Activated naive CD8-positive, alpha-beta T cell (primary cell): Measurements from ENCODE around the gene MDH2.
A peak's percentile ranks its signal among the peaks of the same experiment; 100 is the strongest.
"Not testable (repeated sequence)": the region's sequence is repeated elsewhere in the genome, so short reads cannot be mapped to it uniquely, and the experiment has no call there.

Source experiments
- H3K27ac Mint-ChIP-seq: one replicate; pipeline ENCODE4 v1.8.0; 2021; ENCODE audit warnings: mixed read lengths
- H3K27me3 Mint-ChIP-seq: one replicate; pipeline ENCODE4 v1.8.0; 2021; ENCODE audit warnings: mixed read lengths
- H3K36me3 Mint-ChIP-seq: one replicate; pipeline ENCODE4 v1.8.0; 2021; ENCODE audit warnings: mixed read lengths
- H3K4me1 Mint-ChIP-seq: one replicate; pipeline ENCODE4 v1.8.0; 2021; ENCODE audit warnings: low read depth, mixed read lengths
- H3K4me3 Mint-ChIP-seq: one replicate; pipeline ENCODE4 v1.8.0; 2021; ENCODE audit warnings: mild to moderate bottlenecking, mixed read lengths
- H3K9me3 Mint-ChIP-seq: one replicate; pipeline ENCODE4 v1.8.0; 2021; ENCODE audit warnings: low read depth, mixed read lengths

Gene MDH2, protein sequence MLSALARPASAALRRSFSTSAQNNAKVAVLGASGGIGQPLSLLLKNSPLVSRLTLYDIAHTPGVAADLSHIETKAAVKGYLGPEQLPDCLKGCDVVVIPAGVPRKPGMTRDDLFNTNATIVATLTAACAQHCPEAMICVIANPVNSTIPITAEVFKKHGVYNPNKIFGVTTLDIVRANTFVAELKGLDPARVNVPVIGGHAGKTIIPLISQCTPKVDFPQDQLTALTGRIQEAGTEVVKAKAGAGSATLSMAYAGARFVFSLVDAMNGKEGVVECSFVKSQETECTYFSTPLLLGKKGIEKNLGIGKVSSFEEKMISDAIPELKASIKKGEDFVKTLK

DNA sequence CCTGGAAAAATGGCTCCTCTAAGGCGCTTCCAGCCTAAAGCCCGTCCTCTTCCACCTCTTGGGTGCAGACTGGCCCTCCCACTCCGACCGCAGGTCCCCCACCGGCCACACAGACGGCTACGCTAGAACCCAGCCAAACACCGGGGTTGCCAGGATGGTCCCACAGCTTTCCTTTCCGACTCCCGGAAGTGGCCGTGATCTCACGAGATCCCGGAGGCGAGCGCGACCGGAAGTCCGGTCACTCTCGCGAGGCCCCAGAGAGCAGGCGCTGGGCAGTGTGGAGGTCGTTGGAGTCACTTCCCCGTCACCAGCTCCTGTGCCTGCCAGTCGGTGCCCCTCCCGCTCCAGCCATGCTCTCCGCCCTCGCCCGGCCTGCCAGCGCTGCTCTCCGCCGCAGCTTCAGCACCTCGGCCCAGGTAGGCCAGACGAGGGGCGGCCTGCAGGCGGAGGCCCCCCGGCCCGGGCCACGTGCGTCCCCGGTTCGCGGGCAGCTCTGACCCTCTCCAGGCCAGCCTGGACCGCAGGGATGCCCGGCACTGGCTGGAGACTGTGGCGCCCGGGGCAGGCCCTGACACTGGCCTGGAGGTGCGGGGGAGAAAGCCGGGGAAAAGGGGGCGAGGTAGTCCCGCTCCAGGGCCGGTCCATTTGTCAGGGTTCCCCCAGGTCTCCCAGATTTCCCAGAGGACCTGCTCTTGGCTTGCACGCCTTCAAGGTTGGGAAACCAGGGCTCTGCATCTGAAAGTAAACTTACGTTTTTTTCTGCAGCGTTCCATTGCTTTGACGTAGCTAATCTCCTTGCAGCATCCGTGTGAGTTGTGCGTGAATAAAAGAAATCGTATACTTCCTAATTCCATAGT is at the start of gene MDH2, which contains the start of gene STYXL1:
Gene MDH2 (plus strand): TSS at position 296 of the 857 bp plus-strand sequence. CDS start 55 bp downstream, at position 351.
Gene STYXL1 (minus strand): TSS at position 190 of the 857 bp plus-strand sequence. CDS start 17,477 bp downstream, outside the sequence.
- Mint-ChIP-seq H3K4me1 (peaks cover 50% of the 10 kb centered on the region), H3K36me3 (peaks cover 15% of the 10 kb centered on the region), H3K27me3 (no peaks in the 10 kb centered on the region), H3K27ac (peak within 1 kb of the TSS; percentile 98), H3K4me3 (peak within 1 kb of the TSS; percentile 99), H3K9me3 (no peaks in the 10 kb centered on the region)

DNA sequence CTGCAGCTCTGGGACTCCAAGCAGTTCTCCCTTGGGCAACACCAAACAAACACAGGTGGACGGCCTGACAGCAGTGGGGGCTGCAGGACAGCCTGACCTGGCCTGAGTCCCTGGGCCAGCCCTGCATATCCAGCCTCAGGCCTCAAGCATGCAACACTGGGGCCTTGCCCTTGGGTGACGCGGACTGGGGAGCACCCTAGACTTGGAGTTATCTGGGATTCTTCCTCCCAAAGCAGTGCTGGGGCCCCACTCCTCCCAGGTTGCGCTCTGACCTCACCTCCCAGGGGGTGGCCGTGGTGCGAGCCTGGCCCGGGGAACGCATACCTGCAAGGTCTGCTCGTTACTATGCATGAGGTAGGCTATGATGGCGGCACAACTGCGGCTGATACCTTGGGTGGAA is 47.3 kb upstream of the MDH2 start:
- H3K9me3 Mint-ChIP-seq: no peaks in the 10 kb centered on the region
- H3K27me3 Mint-ChIP-seq: no peaks in the 10 kb centered on the region
- no peak overlapping the region for H3K27ac Mint-ChIP-seq
- no peak overlapping the region for H3K4me3 Mint-ChIP-seq
- peaks cover 11% of the 10 kb centered on the region for H3K4me1 Mint-ChIP-seq
- peaks cover 10% of the 10 kb centered on the region for H3K36me3 Mint-ChIP-seq

DNA sequence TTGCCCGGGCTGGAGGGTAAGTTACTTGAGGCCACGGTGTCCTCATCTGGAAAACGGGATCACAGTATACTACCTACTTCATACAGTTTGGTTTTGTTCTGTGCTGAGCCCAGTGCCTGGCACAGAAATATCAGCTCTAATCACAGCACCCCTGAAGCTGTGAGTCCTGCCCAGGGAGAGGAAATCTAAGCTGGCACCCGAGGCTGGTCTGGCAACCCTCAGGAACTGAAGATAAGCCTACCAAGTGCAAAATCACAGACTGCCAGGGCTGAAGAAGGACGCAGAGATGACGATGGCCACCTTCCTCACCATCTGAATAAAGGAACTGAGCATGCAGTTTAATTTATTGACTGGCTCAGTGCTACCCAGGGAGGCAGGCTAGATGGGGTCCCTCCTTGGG is 45.8 kb upstream of the MDH2 start:
- Mint-ChIP-seq H3K36me3 (peaks cover 5% of the 10 kb centered on the region), H3K4me3 (no peak overlapping the region), H3K4me1 (peaks cover 6% of the 10 kb centered on the region), H3K27ac (no peak overlapping the region), H3K27me3 (no peaks in the 10 kb centered on the region), H3K9me3 (no peaks in the 10 kb centered on the region)

DNA sequence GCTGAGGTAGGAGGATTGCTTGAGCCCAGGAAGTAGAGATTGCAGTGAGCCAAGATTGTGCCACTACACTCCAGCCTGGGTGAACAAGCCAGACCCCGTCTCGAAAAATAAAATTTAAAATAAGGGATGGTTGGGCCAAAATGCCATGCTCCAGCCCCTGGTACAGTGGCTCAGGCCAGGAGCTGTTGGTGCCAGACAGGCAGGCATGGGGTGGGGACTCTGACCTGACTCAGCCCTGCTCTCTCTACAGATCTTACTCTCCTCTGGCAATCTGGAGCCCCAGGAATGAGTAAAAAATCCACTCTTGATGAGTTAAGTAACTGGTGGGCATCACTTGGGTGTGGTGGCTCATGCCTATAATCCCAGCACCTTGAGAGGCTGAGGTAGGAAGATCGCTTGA is 45.1 kb upstream of the MDH2 start:
- Mint-ChIP-seq H3K27ac (no peak overlapping the region), H3K27me3 (no peaks in the 10 kb centered on the region), H3K9me3 (no peaks in the 10 kb centered on the region), H3K36me3 (peaks cover 5% of the 10 kb centered on the region), H3K4me3 (no peak overlapping the region), H3K4me1 (peaks cover 2% of the 10 kb centered on the region)

DNA sequence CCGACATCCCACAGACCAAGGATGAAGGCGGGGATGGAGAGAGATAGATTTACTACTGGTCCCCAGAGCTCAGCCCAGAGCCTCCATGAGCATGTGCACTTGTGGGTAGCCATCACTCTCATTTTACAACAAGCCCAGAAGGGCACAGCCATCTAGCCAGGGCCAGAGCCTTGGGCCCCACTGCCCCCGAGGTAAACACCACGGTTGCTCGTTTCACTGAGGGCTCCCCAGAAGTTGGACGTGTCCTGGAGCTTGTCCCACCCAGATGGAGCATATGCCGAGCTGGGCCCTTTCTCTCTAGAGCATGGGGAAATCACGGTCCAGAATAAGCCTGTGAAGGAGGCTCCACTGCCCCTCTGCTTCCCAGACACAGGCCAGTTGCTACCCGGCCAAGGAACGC is 44.6 kb upstream of the MDH2 start:
- Mint-ChIP-seq H3K27me3 (no peaks in the 10 kb centered on the region), H3K27ac (no peak overlapping the region), H3K36me3 (peaks cover 5% of the 10 kb centered on the region), H3K4me3 (no peak overlapping the region), H3K9me3 (no peaks in the 10 kb centered on the region), H3K4me1 (peaks cover 5% of the 10 kb centered on the region)

DNA sequence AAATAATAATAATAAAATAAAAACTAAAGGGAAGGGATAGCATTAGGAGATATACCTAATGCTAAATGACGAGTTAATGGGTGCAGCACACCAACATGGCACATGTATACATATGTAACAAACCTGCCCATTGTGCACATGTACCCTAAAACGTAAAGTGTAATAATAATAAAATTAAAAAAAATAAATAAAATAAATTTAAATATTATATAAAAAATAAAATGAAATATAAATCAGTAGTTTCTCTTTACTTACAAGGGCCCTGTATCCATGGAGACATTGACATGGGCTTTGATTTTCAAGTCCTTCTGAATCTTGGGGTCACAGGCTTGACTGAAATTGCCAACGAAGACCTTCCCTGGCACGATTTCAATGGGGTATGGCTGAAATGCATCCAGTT is 42.9 kb upstream of the MDH2 start:
- peaks cover 21% of the 10 kb centered on the region for H3K4me1 Mint-ChIP-seq
- not testable (repeated sequence) for H3K4me3 Mint-ChIP-seq, H3K9me3 Mint-ChIP-seq, H3K27me3 Mint-ChIP-seq, H3K27ac Mint-ChIP-seq, H3K36me3 Mint-ChIP-seq

DNA sequence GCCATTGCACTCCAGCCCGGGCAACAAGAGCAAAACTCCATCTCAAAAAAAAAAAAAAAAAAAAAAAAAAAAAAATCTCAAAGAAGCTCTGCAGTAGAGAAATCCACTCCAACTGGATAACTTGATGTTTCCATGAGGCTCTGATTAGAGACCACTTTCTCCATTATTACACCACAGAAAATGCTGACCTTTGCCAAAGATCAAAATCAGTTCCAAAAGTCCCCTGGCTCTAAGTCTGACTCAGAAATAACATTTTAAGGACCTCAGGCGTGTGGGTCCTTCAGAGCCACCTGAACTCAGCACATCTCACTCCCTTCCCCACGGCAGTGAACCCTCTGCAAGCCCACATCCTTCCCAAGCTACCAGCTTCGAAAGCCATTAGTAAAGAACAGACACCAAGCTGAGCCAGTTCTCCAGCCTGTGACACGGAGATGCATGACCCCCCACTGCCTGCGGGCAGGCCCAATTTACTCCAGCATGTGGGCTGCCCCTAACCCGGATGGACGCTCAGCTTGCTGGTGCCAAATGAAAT is 39.7 kb upstream of the MDH2 start:
- peaks cover 33% of the 10 kb centered on the region for H3K4me1 Mint-ChIP-seq
- H3K4me3 Mint-ChIP-seq: peak overlapping the region; percentile 53
- H3K27me3 Mint-ChIP-seq: no peaks in the 10 kb centered on the region
- H3K9me3 Mint-ChIP-seq: no peaks in the 10 kb centered on the region
- H3K36me3 Mint-ChIP-seq: peaks cover 5% of the 10 kb centered on the region
- H3K27ac Mint-ChIP-seq: peak overlapping the region; percentile 71

DNA sequence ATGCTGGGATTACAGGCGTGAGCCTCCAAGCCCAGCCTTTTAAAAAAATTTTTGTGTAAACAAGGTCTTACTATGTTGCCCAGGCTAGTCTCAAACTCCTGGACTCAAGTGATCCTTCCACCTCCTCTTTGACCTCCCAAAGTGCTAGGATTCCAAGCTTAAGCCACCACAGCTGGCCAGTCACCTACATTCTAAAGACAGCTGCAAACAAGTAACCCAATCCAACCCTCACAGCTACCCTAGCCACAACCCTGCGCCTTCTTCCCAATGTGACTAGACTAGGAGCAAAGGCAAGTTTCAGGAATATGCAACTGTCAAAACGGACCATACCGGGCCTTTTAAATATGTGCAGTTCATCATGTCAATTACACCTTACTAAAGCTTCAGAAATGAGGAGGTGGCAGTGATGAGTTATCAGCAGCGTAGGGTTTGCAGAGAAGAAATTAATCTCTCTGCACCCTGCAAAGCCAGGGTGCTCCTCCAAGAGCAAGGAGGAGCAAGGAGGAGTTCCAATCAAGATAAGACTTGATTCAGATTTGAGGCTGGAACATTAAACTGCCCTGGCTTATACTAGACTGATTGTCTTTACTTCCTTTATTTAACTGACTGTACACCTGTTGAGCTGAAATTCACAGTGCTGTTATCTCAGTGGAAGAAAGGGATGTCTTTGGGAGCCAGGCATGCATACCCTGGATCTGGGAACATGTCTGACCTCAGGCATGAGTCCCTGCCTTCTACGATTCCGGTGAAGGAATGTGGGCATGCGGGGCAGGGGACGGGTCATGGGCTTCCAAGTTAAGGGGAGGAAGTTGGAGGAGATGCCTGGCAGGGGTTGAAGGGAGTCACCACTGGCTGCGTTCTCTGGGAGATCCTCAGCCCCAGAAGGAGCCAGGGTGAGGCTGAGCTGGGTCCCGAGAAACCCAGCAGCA is 38.0 kb upstream of the MDH2 start:
- H3K9me3 Mint-ChIP-seq: no peaks in the 10 kb centered on the region
- peaks cover 9% of the 10 kb centered on the region for H3K36me3 Mint-ChIP-seq
- peak overlapping the region; percentile 72 for H3K4me3 Mint-ChIP-seq
- peak overlapping the region; percentile 71 for H3K27ac Mint-ChIP-seq
- H3K27me3 Mint-ChIP-seq: peaks cover 3% of the 10 kb centered on the region
- peaks cover 33% of the 10 kb centered on the region for H3K4me1 Mint-ChIP-seq

DNA sequence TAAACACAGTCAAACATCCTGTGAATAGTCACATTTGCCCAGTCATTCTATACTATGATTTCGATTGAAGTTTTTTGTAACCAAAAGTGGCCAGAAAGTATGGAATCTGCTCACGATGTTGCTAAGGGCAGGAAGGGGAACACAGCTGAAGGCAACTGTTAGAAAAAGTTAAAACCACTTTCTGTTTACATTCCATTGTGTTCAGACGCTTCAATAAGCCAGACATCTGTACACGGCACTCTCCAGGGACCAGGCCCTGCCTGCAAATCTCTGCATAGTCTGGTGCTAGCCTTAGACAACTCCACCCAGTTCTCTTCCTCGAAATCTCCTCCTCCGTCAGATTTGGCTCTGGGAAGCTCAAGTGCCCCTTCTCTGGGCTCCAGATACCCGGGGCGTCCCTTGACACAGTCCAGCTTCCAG is 36.5 kb upstream of the MDH2 start:
- Mint-ChIP-seq H3K4me3 (no peak overlapping the region), H3K4me1 (peaks cover 33% of the 10 kb centered on the region), H3K27me3 (peaks cover 3% of the 10 kb centered on the region), H3K27ac (no peak overlapping the region), H3K36me3 (peaks cover 18% of the 10 kb centered on the region), H3K9me3 (no peaks in the 10 kb centered on the region)

DNA sequence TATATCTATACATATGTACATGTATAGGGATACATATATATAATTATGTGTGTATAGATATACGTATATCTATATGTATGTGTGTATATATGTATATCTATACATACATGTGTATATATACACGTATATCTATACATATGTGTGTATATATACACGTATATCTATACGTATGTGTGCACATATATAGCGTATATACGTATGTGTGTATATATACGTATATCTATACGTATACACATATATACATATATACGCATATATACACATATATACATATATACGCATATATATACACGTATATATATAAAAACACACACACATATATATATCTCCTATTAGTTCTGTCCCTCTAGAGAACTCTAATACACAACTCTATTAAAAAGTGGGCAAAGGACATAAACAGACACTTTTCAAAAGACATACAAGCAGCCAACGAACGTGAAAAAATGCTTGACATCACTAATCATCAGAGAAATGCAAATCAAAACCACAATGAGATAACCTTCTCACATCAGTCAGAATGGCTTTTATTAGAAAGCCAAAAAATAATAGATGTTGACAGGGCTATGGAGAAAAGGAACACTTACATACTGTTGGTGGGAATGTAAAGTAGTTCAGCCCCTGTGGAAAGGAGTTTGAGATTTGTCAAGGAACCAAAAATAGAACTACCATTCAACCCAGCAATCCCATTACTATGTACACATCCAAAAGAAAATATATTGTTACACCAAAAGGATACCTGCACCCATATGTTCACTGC is 31.5 kb upstream of the MDH2 start:
- Mint-ChIP-seq H3K4me3 (no peak overlapping the region), H3K4me1 (peaks cover 8% of the 10 kb centered on the region), H3K27me3 (peaks cover 3% of the 10 kb centered on the region), H3K27ac (no peak overlapping the region), H3K9me3 (no peaks in the 10 kb centered on the region), H3K36me3 (peaks cover 28% of the 10 kb centered on the region)

DNA sequence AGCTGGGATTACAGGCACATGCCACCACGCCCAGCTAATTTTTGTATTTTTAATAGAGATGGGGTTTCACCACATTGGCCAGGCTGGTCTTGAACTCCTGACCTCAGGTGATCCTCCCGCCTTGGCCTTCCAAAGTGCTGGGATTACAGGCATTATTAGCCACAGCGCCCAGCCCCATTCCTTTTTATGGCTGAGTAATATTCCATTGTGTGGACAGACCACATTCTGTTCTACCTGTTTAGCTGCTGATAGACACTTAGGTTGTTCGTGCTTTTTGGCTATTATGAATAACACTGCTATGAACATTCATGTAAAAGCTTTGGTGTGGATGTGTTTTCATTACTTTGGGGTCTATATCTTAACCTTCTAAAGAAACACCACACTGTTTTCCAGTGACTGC is 29.4 kb upstream of the MDH2 start:
- H3K27me3 Mint-ChIP-seq, H3K4me1 Mint-ChIP-seq, H3K9me3 Mint-ChIP-seq, H3K4me3 Mint-ChIP-seq, H3K27ac Mint-ChIP-seq: not testable (repeated sequence)
- H3K36me3 Mint-ChIP-seq: peaks cover 32% of the 10 kb centered on the region

DNA sequence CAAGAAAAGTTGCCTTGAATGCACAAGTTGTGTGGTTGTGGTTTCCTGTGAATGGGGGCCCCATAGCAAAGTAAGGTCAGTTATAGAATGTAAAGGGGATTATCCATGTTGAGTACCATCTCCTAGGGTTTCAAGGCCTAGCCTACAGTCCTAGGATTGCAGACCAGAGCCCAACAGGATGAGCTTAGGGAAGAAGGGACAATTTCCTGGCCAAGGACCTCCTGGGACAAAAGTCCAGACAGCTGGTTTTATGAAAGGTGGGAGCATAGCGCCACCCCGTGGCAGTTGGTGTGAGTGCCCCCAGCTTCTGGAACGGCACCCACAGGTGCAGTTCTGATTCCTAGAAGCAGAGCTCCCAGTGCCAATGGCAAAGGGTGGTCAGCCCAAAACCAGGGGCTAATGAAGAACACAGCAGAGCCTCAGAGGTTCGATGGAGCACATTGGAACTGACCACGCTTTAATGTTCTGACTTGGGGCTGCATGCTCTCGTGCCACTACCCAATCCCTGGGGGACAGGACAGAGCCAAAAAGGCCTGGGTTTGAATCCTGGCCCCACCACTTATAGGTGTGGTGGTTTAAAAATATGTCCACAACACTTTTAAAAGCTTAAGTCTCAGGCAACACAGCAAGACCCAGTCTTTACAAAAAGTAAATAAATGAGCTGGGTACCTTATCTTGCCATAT is 27.7 kb upstream of the MDH2 start:
- peaks cover 9% of the 10 kb centered on the region for H3K4me1 Mint-ChIP-seq
- H3K9me3 Mint-ChIP-seq: no peaks in the 10 kb centered on the region
- no peaks in the 10 kb centered on the region for H3K27me3 Mint-ChIP-seq
- peaks cover 30% of the 10 kb centered on the region for H3K36me3 Mint-ChIP-seq
- no peak overlapping the region for H3K27ac Mint-ChIP-seq
- H3K4me3 Mint-ChIP-seq: no peak overlapping the region

DNA sequence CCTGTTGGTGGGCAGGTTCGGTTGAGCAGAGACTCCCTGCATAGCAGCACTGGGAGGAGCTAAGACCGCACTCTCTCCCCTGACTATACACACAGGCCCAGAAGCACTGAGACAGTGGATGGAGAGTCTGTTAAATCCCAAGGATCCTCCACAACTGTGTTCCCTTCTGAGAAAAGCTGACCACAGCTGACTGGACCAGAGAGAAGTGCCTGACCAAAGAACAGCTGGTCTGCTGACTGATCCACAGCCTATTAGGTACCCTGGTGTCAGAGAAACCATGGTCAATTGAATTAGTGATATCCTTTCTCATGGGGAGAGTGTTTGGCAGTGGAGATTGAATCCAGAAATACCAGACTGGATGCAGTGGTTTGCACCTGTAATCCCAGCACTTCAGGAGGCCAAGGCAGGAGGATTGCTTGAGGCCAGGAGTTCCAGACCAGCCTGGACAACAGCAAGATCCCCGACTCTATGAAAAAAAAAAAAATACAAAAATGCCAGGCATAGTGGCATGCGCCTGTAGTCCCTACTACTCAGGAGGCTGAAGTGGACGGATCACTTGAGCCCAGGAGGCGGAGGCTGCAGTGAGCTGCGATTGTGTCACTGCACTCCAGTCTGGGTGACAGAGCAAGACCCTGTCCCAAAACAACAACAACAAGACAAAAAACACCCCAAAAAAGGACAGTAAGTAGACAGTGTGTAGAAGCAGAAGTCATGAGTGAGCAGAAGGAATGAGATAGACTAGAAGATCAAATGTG is 25.7 kb upstream of the MDH2 start:
- no peak overlapping the region for H3K4me3 Mint-ChIP-seq
- peaks cover 22% of the 10 kb centered on the region for H3K36me3 Mint-ChIP-seq
- H3K9me3 Mint-ChIP-seq: no peaks in the 10 kb centered on the region
- no peaks in the 10 kb centered on the region for H3K27me3 Mint-ChIP-seq
- no peak overlapping the region for H3K27ac Mint-ChIP-seq
- H3K4me1 Mint-ChIP-seq: peaks cover 9% of the 10 kb centered on the region
